GM19099 (cell line): ENCODE results near the gene ACTL6A.

Experiments used
- POLR2A ChIP-seq: IDR thresholded peaks from 3 replicates; pipeline ENCODE4 v1.6.1; 2011; ENCODE audit warnings: low read depth; ENCODE audit not compliant: insufficient read length; ENCODE audit errors: extremely low read depth

Gene ACTL6A

DNA sequence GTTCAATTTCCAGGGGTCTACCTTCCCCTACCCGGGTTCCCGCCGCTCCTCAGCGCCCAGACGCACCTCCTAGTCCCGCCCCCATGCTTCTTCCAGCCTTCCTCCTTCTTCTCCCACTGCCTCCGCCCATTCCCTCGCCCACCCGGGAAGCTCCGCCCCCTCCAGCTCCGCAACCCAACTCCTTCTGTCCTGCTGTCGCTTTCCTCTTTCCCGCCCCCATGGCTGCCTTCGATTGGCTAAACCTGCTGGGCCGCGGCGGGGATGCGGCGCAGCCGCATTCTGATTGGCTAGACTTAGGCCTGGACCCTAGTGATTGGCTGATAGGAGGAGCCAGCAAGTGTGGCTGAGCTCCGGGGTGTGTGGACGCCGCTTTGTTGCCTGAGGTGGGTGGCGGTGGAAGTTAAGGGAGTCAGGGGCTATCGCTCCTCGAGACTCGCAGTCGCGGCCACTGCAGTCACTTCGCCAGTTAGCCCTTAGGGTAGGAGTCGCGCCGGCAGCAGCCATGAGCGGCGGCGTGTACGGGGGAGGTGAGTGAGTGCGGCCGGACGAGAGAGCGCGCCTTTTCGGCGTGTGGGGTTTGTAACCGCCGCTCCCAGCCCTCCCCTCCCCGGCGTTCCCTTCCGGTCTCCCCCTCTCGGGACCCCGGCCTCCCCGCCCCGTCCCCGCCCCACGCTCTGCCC is at the start of gene ACTL6A:
TSS of gene ACTL6A (plus strand) at position 336 of the 680 bp plus-strand sequence. CDS start at position 503, 167 bp downstream.
- peak; percentile 87 for TF ChIP-seq POLR2A

DNA sequence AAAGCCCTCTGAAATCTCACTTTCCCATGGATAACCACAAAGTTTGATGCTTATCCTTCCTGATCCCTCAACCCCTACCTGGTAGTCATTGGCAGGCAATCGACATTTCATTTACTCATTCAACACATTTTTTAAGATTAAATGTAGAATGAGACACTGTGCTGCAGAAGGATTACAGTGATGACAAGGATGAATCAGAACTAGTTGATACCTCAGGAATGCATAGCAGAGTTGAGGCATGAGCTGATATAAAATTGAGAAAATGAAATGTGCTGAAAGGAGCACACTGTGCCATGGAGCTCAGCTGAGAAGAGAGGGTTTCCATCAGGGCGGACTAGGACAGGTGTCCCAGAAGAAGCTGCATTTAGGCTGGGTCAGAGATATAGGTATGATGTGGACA is 48.9 kb upstream of the ACTL6A start:
- TF ChIP-seq POLR2A: no peak

DNA sequence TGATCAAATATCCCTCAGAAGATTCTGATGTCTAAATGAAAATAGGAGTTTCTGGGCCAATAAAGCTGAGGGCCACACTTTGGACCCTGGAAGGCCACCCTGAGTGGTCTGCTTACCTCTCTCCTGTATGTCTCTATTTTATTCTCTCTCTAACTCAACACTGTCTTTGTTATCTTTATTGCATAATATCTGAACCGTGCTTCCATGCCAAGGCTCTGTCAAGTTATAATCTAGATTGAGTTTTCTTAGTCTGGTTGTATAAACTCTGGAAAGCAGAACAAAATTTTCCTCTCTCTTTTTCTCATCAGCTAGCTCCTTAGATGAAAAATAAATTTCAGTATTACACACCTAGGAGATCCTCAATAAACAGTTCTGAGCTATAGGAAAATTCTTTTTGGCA is 36.2 kb upstream of the ACTL6A start:
- no peak for TF ChIP-seq POLR2A

DNA sequence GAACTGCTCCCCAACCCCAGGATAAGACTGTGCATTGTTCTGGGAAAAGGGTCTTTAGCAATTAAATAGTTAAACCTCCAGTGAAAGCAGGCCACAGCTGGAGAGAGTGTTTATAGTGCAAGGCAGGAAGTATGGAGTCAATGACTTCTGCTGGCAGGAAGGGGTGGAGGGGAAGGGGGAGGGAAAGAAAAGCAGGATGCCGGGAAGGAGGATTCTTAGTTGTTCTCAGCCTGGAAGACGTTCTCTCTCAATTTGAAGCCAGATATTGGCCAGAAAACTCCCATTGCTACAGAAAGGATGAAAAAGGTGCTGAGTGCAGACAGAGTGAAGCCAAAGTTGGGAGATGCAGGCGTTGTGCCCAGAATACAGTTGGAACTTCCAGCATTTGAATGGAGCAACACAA is 35.7 kb upstream of the ACTL6A start:
- no peak for TF ChIP-seq POLR2A

DNA sequence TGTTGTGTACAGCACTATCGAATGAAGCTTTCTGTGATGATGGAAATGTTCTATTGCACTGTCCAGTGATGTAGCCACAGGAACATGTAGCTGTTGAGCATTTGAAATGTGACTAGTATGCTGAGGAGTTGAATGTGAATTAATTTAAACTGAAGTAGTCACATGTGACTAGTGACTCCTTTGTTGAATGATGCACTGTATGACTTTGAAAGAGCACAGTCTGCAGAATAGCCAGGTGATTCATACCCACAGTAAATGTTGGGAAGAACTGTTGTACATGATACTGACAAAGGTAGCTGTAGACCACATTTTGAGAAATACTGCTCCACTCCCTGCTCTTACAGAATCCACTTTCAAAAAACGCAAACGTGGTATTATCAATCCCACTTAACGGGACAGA is 34.0 kb upstream of the ACTL6A start:
- TF ChIP-seq POLR2A: no peak

DNA sequence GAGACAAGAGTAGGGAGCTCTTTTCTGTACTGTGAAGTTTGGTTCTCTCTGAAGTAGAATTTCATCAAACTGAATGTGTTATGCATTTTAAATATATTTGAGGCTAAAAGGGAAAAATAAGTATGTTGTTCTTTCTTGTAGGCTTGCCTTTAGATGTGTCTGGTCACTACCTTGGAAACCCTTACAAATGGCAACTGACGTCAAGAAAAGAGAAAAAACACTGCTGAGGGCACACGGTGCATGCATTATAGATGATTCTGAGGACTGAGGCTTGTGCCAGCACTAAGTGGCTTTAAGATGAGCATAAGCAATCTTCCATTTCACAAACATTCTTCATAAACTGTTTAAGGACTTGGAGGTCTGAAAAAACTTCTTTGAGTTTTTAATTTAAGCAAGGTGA is 31.1 kb upstream of the ACTL6A start:
- no peak for TF ChIP-seq POLR2A

DNA sequence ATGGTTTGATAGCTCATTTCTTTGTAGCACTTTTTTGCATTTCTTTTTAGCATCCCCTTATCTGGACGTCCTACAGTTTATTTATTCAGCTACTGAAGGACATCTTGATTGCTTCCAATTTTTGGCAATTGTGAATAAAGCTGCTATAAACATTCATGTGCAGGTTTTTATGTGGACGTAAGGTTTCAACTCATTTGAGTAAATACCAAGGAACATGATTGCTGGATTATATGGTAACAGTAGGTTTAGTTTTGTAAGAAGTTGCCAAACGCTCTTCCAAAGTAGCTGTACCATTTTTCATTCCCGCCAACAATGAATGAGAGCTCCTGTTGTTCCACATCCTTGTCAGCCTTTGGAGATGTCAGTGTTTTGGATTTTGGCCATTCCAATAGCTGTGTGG is 29.5 kb upstream of the ACTL6A start:
- TF ChIP-seq POLR2A: no peak

DNA sequence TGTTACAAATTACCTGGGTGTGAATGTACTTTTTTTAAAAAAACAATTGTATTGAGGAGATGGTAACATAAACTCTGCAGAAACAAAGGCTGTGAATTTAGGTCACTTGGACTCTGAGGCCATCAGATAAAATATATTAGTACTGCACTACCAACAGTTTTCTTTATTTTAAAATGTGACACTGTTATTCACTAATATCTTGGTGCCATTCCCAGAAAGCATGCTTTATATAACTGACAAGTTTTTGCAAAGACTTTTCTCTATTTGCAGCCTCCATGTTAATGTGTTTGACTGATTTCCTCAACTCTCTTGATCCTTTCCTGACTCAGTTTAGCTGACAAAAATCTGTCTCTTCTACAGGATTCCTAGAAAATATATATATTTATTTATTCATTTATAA is 26.5 kb upstream of the ACTL6A start:
- no peak for TF ChIP-seq POLR2A

DNA sequence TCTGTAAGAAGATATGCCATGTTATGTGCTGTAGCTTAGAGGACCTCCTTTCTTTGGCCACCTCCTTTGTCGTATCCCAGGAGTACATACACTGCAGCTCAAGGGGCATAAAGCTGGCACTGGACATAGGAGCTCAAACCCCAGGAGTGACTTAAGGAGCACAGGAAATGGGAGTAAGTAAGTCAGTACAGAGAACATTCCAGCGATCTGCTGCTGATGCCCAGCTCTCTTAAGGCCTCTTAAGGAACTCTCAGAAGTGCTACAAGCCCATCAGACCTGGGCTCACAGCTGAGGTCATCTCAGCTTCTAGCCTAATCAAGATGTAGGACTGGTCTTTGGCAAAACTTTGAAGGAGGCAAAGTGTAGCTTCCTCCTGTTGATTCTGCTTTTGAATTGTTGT is 21.6 kb upstream of the ACTL6A start:
- TF ChIP-seq POLR2A: no peak

DNA sequence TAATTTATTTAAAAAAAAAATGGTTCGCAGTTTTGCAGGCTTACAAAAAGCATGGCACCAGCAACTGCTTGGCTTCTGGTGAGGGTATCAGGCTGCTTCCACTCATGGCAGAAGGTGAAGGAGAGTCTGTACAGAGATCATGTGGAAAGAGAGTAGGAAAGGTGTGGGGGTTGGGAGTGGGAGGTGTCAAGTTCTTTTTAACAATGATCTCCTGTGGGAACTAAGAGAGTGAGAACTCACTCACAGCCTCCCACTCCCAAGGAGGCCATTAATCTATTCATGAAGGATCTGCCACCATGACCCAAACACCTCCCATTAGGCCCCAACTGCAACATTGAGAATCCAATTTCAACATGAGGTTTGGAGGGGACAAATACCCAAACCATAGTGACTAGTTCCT is 21.1 kb upstream of the ACTL6A start:
- TF ChIP-seq POLR2A: no peak

DNA sequence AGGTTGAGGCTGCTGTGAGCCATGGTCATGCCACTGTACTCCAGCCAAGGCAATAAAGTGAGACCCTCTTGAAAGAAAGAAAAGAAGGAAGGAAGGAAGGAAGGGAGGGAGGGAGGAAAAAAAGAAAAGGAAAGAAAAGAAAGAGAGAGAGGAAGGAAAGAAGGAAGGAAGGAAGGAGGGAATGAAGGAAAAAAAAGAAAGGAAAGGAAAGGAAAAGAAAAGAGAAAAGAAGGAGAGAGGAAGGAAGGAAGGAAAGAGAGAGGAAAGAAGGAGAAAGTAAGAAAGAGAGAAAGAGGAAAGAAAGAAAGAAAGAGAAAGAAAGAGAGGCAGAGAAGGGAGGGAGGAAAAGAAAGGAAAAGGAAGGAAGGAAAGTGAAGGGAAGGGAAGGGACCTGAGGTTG is 20.4 kb upstream of the ACTL6A start:
- no peak for TF ChIP-seq POLR2A

DNA sequence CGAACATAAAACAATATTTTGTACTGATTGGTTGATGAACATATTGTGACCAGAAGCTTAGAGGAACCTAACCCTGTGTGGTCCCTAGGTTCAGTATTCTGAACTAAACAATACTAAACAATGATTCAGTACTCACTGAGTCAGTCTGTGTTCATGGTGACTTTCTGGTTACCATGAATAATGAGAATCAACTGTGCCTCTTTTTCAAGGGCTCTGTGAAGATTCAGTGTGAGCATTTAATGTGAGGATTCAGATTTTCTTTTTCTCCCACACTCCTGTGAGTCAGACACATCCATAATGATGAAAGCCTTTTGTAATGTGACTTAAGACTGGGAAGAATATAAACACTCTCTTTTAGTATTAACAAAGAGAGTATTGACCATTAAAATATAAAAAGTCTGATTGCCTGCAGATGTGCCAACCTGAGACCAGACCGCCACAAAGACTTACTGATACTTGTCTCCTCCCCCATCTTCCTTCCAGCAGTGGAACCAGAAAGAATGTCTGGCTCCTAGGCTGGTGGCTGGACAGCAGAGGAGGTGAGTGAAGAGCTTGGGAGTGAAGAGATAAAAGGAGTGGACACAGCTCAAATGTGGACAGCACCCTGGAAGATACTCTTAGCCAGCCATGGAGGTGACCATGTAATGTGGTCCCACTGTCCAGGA is 17.6 kb upstream of the ACTL6A start:
- TF ChIP-seq POLR2A: no peak

DNA sequence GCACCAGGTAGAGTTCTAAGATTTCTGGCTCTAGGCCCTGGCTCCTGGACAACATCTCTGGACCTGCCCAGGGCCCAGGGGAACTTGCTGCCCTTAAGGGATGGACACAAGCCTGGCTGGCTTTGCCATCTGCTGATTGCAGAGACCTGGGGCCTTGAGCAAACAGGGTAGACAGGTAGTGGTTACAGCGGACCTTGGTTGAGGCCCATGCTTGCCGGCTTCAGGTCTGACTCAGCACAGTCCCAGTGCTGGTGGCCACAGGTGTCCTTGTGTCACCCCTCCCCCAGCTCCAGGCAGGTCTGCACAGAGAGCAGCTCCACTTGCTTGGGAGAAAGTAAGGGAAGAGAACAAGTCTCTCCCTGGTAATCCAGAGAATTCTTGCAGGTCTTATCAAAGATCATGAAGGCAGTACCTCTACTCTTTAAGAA is 15.9 kb upstream of the ACTL6A start:
- TF ChIP-seq POLR2A: no peak

DNA sequence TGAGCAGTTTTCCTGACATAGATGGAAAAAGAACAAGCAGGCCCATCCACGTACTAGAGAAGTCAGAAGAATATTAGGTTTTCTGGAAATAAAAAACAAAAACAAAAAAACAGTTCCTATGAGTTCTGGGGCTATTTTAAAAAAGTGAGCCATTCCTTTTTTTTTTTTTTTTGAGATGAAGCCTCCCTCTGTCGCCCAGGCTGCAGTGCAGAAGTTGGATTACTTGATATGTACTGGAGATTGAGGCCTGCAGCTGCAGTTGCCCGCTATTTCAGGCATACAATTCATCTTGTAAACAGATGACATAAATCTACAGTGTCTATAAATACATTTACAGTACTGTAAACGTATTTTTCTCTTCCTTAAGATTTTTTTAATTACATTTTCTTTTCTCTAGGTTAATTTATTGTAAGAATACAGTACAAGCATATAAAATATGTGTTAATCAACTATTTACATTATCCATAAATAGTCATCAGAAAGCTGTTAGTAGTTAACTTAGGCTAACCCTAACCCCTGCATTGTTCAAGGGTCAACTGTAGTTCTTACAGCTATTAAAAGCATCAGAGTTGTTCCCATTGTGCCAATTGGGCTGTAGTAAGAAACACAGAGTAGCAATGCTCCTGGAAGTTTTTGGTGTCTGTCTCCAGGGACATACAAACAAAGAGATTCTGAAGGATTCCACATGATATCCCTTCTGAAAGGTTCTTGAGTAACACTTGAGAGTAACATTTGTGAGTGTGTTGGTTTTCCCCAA is 11.2 kb upstream of the ACTL6A start:
- no peak for TF ChIP-seq POLR2A

DNA sequence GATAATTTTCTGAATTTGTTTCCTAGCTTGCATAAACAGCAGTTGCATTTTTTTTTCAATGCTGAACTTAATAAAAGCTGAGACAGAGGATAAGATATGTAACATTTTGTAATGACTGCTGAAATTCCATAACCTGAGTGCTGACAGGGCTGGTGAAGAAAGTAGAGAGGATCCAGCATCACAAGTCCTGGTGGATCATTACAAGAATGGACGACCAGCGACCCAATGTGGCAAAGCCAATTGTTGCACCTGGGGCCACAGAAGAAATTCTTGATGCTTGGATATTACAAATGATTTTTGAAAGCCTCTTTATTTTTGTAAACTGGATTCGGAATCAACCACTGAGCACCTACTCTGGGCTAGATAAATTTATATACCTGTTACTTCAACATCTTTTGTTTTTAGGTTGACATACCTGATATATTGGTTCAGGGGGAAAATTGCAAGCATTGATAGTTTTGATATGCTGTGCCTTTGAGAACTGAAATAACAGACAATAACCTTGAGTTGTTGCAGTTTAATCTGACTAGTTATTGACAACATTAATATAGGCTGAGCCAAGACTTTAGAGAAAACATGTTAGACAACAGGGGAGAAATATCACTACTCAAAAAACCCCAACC is 3.9 kb upstream of the ACTL6A start:
- no peak for TF ChIP-seq POLR2A
